Fibroblast of skin of scalp (primary cell): ENCODE results near the gene EIF2AK3.
"Not testable (repeated sequence)": the region's sequence is repeated elsewhere in the genome, so short reads cannot be mapped to it uniquely, and the experiment has no call there.

Experiments used
- DNase-seq: peaks from one replicate; pipeline ENCODE4 v3.0.0-alpha.2; 2013

Gene EIF2AK3

DNA sequence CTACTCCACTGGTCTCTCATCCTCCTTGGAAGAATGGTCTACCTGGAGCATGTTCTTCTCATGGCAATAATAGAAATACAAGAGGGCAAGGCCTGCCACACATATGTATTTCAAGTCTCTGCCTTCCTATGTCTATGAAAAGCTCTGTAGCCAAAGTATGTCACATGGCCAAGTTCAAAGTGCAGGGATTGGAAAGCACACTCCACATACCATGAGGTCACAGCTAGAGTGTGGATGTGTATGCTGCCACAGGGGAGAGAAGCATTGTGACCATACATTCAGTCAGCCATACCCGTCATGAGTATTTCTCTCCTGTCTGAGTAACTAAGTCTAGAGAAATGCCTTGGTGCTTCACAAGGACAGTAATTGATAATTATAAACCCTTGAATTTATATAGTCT lies 8.8 kb upstream of the EIF2AK3 start:
- no peak for DNase-seq

DNA sequence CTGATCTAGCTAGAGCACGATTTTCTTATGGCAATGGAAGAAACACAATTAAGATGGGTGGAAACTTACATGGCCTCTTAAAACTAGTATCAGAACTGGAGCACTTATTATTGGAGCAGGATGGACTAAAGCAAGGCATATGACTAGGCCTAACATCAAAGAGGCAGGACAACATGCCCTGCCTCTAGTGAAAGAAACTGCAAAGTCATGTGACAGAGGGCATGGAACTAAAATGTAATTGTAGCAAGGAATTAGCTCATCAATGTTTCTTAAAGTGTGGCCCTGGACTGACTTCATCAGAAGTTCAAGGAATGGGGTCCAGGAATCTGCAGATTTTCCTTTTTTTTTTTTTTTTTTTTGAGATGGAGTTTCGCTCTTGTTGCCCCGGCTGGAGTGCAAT lies 5.3 kb upstream of the EIF2AK3 start:
- DNase-seq: no peak

DNA sequence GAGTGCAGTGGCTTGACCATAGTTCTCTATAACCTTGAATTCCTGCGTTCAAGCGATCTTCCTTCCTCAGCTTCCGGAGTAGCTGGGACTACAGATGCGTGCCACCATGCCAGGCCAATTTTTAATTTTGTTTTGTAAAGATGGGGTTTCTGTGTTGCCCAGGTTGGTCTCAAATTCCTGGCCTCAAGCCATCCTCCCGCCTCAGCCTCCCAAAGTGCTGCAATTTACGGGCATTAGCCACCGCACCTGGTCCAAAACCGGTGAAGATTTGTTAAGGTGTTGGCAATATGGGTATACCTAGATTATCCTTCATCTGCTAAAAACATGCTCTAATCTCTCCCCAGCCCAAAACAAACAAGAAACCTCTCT lies 1.3 kb upstream of the EIF2AK3 start:
- DNase-seq: no peak

DNA sequence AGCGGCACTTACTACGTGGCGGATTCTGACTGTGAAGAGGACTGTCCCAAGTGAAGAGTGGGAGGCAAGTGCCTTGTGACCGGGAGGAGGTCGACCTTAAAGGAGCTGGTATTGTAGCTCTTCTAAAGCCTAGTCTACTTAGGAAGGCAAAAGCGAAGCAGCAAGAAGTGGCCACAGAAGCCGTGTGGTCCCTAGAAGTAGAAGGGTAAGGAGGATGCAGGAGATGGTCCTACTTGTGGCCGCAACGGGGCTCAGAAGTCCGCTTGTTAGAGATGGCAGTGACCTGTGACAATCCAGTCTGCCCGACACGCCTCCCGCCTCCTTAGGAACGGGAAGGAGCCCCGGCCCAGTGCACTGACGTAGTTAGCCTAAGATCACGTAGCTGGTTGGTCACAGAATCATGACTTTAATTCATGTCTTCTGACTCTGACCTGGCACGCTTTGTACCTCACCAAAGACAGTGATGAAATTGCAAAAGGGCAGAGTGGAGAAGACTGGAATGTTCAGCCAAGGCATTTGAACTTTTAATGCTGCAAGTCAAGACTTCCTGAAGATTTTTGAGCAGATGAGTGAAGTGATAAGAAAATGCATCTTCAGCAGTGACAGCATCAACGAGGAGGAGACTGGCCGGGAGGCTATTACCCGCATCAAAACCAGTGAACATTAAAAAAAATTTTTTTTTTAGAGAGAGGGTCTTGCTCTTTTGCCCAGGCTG lies 749 bp upstream of the EIF2AK3 start:
- peak; percentile 95 for DNase-seq

DNA sequence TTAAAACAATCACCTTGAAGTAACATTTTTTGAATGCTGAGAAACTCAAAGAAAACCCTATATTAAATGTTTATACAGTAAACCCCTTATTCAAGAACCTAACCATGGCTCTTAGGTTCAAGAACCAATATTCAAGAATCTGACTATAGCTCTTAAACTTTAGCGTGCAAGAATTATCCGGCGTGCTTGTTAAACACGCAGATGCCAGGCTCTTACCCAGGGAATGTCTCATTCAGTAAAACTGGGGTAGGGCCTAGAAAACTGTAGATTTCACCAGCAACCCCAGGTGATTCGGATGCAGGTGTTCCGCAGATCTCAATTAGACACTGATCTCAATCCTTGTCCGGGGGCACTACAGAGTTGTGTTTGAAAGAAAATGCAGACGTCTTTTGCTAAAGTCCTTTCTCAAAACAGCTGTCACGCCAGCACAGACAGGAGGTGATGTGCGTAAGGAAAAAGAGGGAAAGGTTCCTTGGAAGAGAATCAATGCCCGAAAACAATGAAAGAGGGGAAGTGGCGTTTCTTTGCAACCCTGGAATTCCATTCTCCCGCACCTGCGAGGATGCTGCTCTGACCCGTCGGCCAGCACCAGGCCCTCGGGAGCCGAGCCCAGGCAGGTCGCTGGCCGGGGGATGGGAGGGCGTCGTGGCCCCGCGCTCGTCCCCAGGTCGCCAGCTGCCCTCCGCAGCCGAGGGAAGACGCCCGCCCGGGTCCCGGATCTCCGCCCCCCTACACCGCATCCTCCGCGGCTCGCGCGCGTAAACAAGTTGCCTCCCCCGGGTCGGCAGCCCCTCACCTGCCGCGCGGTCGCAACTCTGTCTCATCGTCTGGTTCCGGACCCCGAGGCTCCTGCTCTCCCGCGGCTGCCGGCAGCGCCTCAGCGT lies 851 bp downstream of the EIF2AK3 start:
- no peak for DNase-seq

DNA sequence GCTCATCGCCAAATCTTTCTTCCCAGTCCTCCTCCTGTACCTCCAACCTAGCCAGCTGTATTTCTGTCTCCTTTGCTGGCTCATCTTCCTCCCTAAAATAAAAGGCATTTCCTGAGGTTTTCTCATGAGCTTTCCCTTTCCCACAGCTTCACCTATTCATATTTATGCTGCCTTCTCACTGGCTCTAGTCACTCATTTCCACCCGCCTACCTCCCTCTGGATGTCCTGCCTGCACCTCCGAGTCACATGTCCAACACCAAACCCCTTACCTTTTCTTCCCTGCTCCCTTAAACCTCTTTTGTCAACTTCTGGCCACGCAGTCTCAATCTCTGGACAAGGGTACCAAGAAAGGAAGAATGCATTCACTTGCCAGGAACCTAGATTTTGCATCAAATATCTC lies 2.8 kb downstream of the EIF2AK3 start:
- no peak for DNase-seq

DNA sequence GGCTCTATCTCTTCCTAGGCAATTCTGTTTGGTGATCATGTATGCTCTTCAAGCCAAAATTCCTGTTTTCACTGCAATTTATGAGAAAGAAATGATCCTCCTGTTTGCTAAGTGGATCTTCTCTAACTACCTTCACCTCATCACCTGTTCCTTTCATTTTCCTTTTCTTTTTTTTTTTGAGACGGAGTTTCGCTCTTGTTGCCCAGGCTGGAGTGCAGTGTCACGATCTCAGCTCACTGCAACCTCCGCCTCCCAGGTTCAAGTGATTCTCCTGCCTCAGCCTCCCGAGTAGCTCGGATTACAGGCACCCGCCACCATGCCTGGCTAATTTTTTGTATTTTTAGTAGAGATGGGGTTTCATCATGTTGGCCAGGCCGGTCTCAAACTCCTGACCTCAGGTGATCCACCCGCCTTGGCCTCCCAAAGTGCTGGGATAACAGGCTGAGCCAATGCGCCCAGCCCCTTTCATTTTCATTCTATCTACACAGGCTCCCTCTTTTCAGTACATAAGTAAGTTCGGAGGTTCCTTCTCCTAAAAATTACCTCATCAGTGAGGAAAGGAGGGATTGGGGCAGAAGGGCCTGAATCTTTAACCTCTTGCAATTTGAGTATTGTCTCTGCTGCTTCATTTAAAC lies 3.3 kb downstream of the EIF2AK3 start:
- not testable (repeated sequence) for DNase-seq

DNA sequence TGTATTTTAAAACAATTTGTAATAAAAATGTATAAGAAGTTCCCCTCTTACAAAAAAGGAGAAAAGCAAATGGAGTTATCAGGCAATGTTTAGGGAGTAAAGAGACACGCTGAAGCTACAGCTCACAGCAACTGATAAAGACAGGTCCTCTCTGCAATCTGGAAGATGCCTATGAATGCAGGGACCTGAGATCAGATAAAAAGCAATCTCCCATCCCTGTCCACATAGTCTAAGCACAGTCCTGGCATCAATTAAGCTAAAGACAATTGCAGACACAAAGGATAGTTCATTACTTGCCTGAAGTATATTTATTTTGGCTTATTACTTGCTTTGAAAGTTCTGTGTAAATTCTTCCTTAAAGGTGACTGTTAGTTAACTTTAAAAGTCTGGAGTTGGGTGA lies 5.0 kb downstream of the EIF2AK3 start:
- DNase-seq: no peak

DNA sequence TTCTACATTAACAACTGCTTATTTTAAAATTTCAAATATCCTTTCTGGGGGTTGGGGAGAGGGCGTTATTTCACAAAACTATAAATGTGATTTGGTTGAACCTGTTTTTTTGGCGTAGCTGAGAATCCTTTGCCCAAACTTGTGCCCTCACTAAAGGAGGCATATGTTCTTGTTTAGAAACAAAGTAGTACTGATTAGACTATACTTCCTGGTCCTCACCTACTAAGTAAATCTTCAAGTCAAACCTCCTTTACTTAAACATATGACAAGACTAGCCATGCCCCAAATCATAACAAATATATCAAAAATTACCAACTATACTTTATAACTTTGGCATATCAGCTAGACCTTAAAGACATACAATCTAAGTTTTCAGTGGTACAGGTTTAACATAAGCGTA lies 5.8 kb downstream of the EIF2AK3 start:
- no peak for DNase-seq

DNA sequence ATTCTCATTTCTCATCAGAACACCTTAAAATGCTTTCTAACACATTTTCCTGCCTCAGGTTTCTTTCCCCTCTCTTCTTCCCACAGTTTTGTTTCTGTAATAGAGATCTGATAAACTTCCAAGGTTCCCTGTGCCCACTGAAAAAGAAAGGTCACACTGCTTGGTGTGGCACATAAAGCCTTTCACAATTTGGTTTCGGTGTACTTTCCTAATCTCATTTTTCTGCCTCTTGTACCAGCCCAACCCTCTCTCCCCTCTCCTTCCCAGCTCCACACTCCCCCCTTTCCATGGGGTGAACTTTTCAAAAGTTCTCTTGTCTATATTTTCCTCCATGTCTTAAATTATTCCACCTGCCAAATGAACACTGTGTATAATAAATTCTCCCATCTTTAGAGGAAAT lies 7.2 kb downstream of the EIF2AK3 start:
- no peak for DNase-seq

DNA sequence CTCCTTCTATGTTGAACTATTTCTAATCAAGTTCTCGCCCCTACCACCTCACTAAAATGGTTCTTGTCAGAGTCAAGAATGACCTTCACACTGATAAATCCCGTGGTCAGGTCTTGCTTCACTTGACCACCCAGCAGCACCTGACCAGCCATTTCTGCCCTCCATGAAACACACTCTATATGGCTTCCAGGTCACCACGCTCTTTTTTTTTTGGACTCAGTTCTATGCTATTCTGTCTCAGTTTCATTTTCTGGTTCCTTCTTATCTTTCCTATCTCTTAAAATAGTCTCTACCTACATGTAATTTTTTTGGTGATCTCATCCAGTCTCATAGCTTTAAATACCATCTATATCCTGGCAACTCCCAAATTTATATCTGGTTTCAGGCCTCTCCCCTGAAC lies 11.4 kb downstream of the EIF2AK3 start:
- no peak for DNase-seq

DNA sequence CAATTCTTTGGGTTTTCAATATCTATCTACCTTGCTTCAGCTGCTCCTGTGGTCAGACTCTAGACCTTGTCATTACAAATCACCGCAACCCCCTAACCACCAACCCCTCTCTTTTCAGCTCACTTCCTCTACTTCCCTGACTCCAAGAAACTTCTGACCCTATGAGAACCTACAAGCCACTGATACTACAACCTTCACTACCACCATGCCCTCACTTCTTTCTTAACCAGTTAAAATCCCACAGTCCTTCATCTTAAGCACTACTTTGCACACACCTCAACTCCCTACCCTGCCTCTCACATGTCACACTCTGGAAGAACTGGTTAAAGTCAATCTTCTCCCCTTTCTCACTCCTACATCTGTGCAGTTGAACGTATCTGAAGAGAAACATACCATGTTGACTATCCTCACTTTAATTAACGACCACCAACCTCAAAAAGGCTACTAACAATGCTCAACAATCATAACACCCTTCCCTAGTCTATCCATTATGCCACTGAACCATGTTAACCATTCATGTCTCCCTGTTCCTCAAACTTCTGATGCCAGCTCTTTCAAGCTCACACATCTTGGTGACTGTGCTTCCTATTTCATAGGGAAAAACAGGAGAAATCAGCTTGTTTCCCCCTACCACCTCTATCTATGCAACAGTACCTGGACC lies 12.6 kb downstream of the EIF2AK3 start:
- no peak for DNase-seq

DNA sequence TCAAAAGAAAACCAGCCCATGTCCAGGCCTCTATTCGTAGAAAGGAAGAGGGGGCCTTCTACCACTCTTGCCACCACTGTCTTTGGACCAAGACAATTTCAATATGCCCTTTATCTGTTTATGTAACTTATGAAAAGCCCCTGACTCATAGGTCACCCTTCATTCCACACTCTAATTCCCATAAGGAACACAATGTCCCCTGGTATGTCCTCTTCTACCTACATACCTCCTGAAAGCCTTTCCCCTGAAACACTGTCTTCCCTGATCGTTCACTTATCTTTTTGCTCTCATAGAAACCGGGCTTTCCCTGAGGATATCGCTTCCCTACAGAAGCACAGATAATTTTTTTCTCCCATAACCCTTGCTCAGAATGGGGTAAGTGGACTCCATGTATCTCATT lies 13.3 kb downstream of the EIF2AK3 start:
- DNase-seq: no peak

DNA sequence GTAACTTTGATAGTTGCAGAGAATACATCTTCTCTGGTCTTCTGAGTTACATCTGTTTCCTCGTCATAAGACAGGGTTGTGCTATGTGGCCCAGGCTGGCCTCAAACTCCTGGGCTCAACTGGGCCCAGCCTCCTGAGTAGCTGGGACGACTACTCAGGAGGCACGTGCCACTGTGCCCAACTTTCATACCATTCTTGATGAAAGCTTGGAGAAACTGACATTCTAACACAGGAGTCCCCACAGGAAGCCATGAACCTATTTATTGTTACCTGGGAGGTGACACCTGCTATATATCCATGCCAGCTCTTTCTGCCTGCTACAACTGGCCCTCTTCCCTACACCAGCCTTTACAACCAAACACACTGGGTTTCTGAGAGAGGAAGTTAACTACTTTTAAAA lies 19.1 kb downstream of the EIF2AK3 start:
- DNase-seq: no peak

DNA sequence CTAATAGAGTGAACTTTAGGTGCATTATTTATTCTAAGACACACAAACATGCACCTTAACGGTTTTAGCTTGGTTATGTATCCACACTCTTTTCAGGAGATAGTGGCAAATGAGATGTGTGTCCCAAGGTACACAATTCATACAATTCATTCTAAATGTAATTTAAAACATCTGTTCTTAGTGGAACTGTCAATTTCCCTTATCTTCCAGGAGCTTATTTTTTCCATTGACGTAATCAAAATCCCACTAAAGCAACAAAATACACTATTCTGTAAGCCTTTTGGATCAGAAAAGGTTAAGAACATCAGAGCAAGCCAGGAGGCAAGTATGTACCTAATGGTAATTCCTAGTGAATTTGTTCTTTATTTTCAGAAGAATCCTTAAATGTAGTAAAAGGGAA lies 19.8 kb downstream of the EIF2AK3 start:
- DNase-seq: no peak

DNA sequence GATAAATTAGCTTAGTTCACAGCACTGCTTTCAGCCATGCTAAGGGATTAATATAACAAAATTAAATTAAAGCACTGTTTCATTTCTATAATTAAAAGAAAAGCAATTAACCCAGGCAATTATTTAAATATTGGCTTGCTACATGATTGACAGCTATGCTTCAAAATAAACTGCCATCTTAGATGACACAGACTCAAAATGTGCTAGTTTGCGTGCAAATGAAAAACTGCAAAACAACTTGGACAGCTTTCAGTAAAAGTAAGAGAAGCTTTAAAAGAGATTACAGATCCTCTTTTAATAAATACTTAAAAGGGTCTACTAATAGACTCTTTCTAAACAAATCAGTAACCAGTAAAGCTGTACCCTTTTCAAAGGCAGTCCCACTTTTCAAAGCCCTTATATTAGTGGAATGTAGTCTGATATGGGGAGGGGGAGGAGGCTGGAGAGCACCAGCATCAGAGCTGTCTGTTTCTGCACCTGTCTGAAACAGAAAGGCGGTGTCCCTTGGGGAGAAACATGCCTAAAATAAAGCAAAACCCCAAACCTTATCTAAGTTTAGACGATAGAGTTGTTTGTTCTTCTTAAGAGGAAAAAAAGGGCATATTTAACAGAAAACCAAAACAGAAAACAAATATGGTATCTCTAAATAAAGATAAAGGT lies 20.8 kb downstream of the EIF2AK3 start:
- no peak for DNase-seq

DNA sequence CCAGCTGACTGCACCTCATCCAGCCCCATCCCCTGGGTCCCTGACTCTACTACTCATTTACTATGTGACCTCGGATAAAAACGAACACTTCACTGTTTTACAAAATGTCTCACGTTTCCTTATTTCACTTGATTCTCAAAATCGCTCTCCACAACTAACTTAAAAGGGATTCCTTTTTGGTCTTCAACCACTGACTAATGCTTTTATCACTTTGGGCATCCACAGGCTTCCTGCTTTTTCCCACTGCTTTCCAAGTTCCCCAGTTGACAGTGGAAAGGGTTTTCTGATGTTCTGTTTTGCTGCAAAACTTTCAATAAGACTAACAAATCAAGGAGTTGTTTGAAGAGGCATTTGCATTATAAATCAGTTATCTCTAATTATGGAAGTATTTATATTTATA lies 24.1 kb downstream of the EIF2AK3 start:
- DNase-seq: peak; percentile 40

DNA sequence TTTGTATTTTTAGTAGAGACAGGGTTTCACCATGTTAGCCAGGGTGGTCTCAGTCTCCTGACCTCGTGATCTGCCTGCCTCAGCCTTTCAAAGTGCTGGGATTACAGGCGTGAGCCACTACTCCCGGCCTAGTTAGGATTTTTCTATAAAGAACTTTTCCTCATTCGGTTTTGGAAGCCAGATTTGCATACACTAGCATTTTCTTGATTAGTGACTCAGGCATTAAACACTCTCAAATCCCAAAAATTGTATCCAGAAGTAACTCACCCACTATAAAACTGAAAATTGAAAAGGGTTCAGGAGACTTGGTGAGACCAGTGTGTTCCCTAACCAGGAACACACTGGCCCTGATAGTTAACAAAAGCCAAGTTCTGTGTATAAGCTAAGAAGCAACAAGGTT lies 25.2 kb downstream of the EIF2AK3 start:
- no peak for DNase-seq

DNA sequence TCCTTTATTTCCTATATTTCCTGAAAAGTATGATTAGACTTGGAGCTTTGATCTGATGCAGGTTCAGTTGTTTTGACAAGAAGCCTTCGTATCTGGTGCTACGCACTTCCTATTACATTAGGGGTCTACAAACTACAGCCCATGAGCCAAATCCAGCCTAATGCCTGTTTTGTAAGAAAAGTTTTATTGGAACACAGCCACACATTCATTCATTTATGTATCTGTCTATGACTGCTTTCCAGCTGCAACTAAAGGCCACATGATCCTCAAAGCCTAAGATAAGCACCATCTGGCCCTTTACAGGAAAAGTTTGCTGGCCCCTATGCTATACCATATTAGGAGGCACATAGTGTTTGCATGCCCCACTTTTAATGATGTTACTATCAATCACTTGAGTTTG lies 26.0 kb downstream of the EIF2AK3 start:
- DNase-seq: no peak

DNA sequence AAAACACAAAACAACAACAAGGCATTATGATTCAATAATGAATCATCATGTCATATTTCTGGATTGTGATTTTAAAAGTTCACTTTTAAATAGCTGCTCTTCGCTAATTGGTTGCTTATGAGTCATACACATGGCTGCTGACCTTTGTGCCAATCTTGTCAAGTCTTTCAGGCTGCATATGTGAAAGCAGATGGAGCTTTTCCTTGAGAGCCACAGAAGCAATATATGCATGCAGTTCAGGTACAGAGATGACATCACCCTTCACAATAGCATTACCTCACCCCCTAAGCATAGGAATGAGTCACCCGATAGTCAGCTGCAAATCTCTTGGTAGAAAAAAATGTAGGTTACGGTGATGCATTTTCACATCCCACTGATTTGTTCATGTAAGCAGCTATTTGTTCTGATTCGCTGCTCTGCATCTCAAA lies 27.2 kb downstream of the EIF2AK3 start:
- peak; percentile 87 for DNase-seq

DNA sequence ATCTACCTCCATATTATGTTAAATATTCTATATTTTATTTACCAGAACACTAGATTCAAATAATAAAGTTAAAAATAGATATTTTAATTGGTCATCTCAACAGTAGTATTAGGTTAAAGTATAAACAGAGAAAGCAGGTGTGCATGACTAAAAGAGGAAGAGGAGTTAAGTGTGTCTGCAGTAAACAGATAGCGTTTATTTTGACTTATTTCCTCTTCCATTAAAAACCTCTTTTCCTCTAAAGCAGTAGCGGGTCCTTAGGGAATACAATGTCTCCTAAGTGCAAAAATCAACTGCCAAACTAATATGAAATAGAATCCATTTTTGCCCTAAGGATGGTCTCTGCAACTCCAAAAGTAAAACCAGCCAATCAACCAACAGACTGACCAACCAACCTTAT lies 27.7 kb downstream of the EIF2AK3 start:
- DNase-seq: no peak

DNA sequence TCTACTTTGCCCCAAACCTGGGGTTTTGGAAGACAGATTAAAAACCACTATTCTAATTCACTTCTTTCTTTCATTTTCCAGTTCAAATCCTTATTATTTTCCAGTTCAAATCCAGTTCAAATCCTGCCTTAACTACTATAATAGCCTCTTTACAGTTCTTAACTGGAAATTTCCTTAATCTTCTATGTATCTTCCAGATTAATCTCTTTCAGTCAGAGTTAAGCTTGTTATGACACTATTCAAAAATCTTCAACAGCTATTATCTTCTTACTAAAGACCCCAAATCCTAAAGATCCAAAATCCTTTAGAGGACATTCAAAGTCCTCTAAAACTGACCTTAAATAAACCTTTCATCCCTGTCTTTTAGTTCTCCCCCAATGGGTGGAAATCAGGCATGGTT lies 30.1 kb downstream of the EIF2AK3 start:
- no peak for DNase-seq
